Right lobe of liver (tissue), 4 donors: ENCODE data around the gene GPC6.

ENCODE experiments used
- CTCF ChIP-seq, 4 donors: fragments of 200-600 bp in 3 of 4; fragments of 450-650 bp in 1 of 4; IDR thresholded peaks; one replicate each; pipeline versions ENCODE4 v1.5.1 to v1.8.0; 2016 to 2022; ENCODE audit warnings: antibody characterized with exemption in 4 of 4, mild to moderate bottlenecking in 2 of 4
- POLR2A ChIP-seq: fragments of 450-650 bp; IDR thresholded peaks from one replicate; pipeline ENCODE4 v1.6.1; 2017; ENCODE audit warnings: antibody characterized with exemption, mild to moderate bottlenecking
- donor health status: DM: no; HTN: no; CAD: no.
- donor health status: DM: no; HTN: no; CAD: no.
- donor health status: DM: no; HTN: yes; CAD: no.

- TF ChIP-seq CTCF (IDR thresholded peaks at IDR 0.05) (no peak), POLR2A (no peak)
These were observed 44.4 kb downstream of the GPC6 start for GRCh38 chr13:93270769-93271742.
